Breast epithelium (tissue), 4 donors: ENCODE data around the gene PGBD5. TPM values are rescaled to one million over a fixed set of nuclear protein-coding genes. Genes with fewer than 3 reads are reported as not detected.

Experiments used
- DNase-seq, 2 donors: peaks; one replicate each; pipeline ENCODE4 v3.0.0-alpha.2; 2019; ENCODE audit warnings: low spot score in 2 of 2
- H3K27ac ChIP-seq, 2 donors: fragments of 200-600 bp; sonication (generic) in 1 of 2; one replicate each; pipeline ENCODE4 v1.5.1; 2016 to 2019; ENCODE audit warnings: mild to moderate bottlenecking in 1 of 2
- H3K27me3 ChIP-seq, 2 donors: fragments of 200-600 bp; sonication (generic) in 1 of 2; one replicate each; pipeline versions ENCODE4 v1.5.1 to v1.6.0; 2017 to 2019; ENCODE audit warnings: control low read depth in 1 of 2, mild to moderate bottlenecking in 1 of 2
- H3K36me3 ChIP-seq: fragments of 200-600 bp; one replicate; pipeline ENCODE4 v1.5.1; 2019
- H3K4me1 ChIP-seq, 2 donors: fragments of 200-600 bp; sonication (generic); one replicate each; pipeline ENCODE4 v1.5.1; 2016 to 2019; ENCODE audit warnings: control low read depth in 1 of 2
- H3K4me3 ChIP-seq, 3 donors: fragments of 200-600 bp; sonication (generic); 1 replicate in 2 of 3; 2 replicates in 1 of 3; pipeline ENCODE4 v1.5.1; 2016 to 2019; ENCODE audit warnings: mild to moderate bottlenecking in 3 of 3, moderate library complexity in 2 of 3
- H3K9me3 ChIP-seq, 2 donors: fragments of 200-600 bp; sonication (generic) in 1 of 2; one replicate each; pipeline ENCODE4 v1.5.1; 2016 to 2019; ENCODE audit warnings: control low read depth in 1 of 2
- CTCF ChIP-seq, 3 donors: fragments of 450-650 bp; IDR thresholded peaks; one replicate each; pipeline ENCODE4 v1.5.1; 2016 to 2017; ENCODE audit warnings: antibody characterized with exemption in 3 of 3, mild to moderate bottlenecking in 3 of 3, moderate library complexity in 3 of 3
- POLR2A ChIP-seq: fragments of 450-650 bp; IDR thresholded peaks from one replicate; pipeline ENCODE4 v1.6.1; 2016; ENCODE audit warnings: antibody characterized with exemption, mild to moderate bottlenecking, moderate library complexity
- POLR2AphosphoS5 ChIP-seq, 3 donors: sonication (generic); formaldehyde crosslinking; IDR thresholded peaks; one replicate each; pipeline ENCODE4 v1.6.1; 2017; ENCODE audit warnings: antibody characterized with exemption in 3 of 3
- intact Hi-C: fragments of 100-400 bp; cut with DNase I; formaldehyde crosslinking; loops from one replicate; pipeline ENCODE4 v1.15.1; 2023; ENCODE audit warnings: low total_unique reads
- total RNA-seq, 3 donors: library from RNA; depleted of rRNA; stranded (reverse); fragments of >200 nt; gene quantifications; one replicate each; pipeline ENCODE4 v1.1.0, GENCODE V29; 2016

PGBD5 gene
- total RNA-seq, 3 donors from 2014 or later, result 0.48 to 0.98 (median 0.59) TPM

GRCh38 chr1:230335861-230336522 lies 90.1 kb downstream of the PGBD5 start:
- Histone ChIP-seq H3K4me3 (no peak overlapping the region), H3K27ac (no peak overlapping the region), H3K4me1 (no peaks in the 10 kb centered on the region), H3K36me3 (no peaks in the 10 kb centered on the region), H3K27me3 (no peaks in the 10 kb centered on the region), H3K9me3 (no peaks in the 10 kb centered on the region)
- intact Hi-C loops, result no loop called here
- TF ChIP-seq POLR2AphosphoS5 (IDR thresholded peaks at IDR 0.05) (no peak), CTCF (IDR thresholded peaks at IDR 0.05) (no peak), POLR2A (no peak)
- DNase-seq, result no peak

GRCh38 chr1:230334447-230334837 lies 91.7 kb downstream of the PGBD5 start:
- Histone ChIP-seq H3K4me3 (no peak overlapping the region), H3K9me3 (no peaks in the 10 kb centered on the region), H3K36me3 (no peaks in the 10 kb centered on the region), H3K4me1 (no peaks in the 10 kb centered on the region), H3K27ac (no peak overlapping the region), H3K27me3 (no peaks in the 10 kb centered on the region)
- no peak for DNase-seq
- intact Hi-C loops, result no loop called here
- no peak for TF ChIP-seq POLR2AphosphoS5 (IDR thresholded peaks at IDR 0.05)
- no peak for TF ChIP-seq POLR2A
- TF ChIP-seq CTCF (IDR thresholded peaks at IDR 0.05), result no peak

GRCh38 chr1:230333590-230334446 lies 92.3 kb downstream of the PGBD5 start:
- no peak for DNase-seq
- H3K9me3 ChIP-seq, result no peaks in the 10 kb centered on the region
- H3K4me3 ChIP-seq, result no peak overlapping the region
- intact Hi-C loops, result no loop called here
- no peaks in the 10 kb centered on the region for H3K27me3 ChIP-seq
- H3K4me1 ChIP-seq, result no peaks in the 10 kb centered on the region
- no peaks in the 10 kb centered on the region for H3K36me3 ChIP-seq
- H3K27ac ChIP-seq, result no peak overlapping the region
- TF ChIP-seq POLR2AphosphoS5 (IDR thresholded peaks at IDR 0.05) (no peak), POLR2A (no peak), CTCF (IDR thresholded peaks at IDR 0.05) (no peak)

GRCh38 chr1:230332575-230333066 lies 93.5 kb downstream of the PGBD5 start:
- intact Hi-C loops, result no loop called here
- no peaks in the 10 kb centered on the region for H3K27me3 ChIP-seq

More at GRCh38 chr1:230332575-230333066, 93.5 kb downstream of the PGBD5 start:
- Histone ChIP-seq H3K4me3 (peak overlapping the region in 1 of 3 donors; percentile 0), H3K27ac (no peak overlapping the region), H3K4me1 (no peaks in the 10 kb centered on the region), H3K36me3 (no peaks in the 10 kb centered on the region), H3K9me3 (no peaks in the 10 kb centered on the region)
- DNase-seq, result no peak
- TF ChIP-seq CTCF (IDR thresholded peaks at IDR 0.05), result no peak
- TF ChIP-seq POLR2A, result no peak
- no peak for TF ChIP-seq POLR2AphosphoS5 (IDR thresholded peaks at IDR 0.05)
